HepG2 (cell line): ENCODE data around the gene HIPK4. TPM values are rescaled to one million over a fixed set of nuclear protein-coding genes. Genes with fewer than 3 reads are reported as not detected.

Experiments
- ATAC-seq: fragments of 200-7000 bp; cut with Tn5 transposase; 3 replicates; pipeline ENCODE4 v1.9.1; 2020; ENCODE audit warnings: mild to moderate bottlenecking, moderate library complexity
- BruUV-seq: library from RNA; stranded (reverse); fragments of 400-500 nt; replicated peaks from 2 replicates; lab custom pipeline; 2021; lab: Mats Ljungman, UMichigan
- CTCF ChIA-PET: fragments of 300-600 bp; formaldehyde crosslinking; extraction: SDS; loops from one replicate; lab custom pipeline; 2021; ENCODE audit warnings: low total read pairs, inconsistent platforms, low intra/inter-chr PET ratio; lab: Yijun Ruan, JAX
- POLR2A ChIA-PET: fragments of 350-600 bp; sonication (Branson Sonifier 250); formaldehyde crosslinking; loops from one replicate; lab custom pipeline; 2020; ENCODE audit warnings: antibody characterized with exemption, inconsistent platforms; lab: Yijun Ruan, JAX
- DNase-seq: peaks from one replicate; pipeline ENCODE4 v3.0.0-alpha.2; 2015; ENCODE audit warnings: low spot score
- FAIRE-seq: peaks from 3 replicates; lab custom pipeline; 2011; peaks lifted over from hg19 to GRCh38; lab: Jason Lieb, UNC
- H2AFZ ChIP-seq: one replicate; pipeline ENCODE4 v1.6.1; 2011; ENCODE audit warnings: low read length, inconsistent platforms
- H3K27ac ChIP-seq: fragments of 300-600 bp; 3 replicates; pipeline ENCODE4 v1.8.0; 2011; ENCODE audit warnings: mixed run types, mild to moderate bottlenecking, mixed read lengths, low read length, inconsistent platforms; ENCODE audit not compliant: insufficient read depth; ENCODE audit errors: extremely low read length
- H3K27me3 ChIP-seq, 2 experiments: fragments of 200-600 bp in 1 of 2; 2 replicates in 1 of 2; 3 replicates in 1 of 2; pipeline versions ENCODE4 v1.6.0 to v1.8.0; 2011; ENCODE audit warnings: low read length in 2 of 2, mild to moderate bottlenecking in 2 of 2, moderate library complexity in 2 of 2, inconsistent platforms in 1 of 2; ENCODE audit not compliant: insufficient read depth in 2 of 2, control insufficient read depth in 1 of 2
- H3K36me3 ChIP-seq, 2 experiments: fragments of 200-600 bp in 1 of 2; replicated peaks in 1 of 2; 2 replicates in 1 of 2; 3 replicates in 1 of 2; pipeline versions ENCODE4 v1.5.1 to v1.8.0; 2011; ENCODE audit warnings: low read length in 2 of 2, inconsistent platforms in 1 of 2; ENCODE audit not compliant: insufficient read depth in 2 of 2, control insufficient read depth in 1 of 2
- H3K4me1 ChIP-seq: 2 replicates; pipeline ENCODE4 v1.5.1; 2012; ENCODE audit warnings: low read length, inconsistent platforms; ENCODE audit not compliant: insufficient read depth
- H3K4me2 ChIP-seq: 2 replicates; pipeline ENCODE4 v1.6.0; 2011; ENCODE audit warnings: low read depth, low read length, inconsistent platforms
- H3K4me3 ChIP-seq, 3 experiments: fragments of 200-600 bp in 1 of 3; sonication (generic), shearing (Covaris generic) in 1 of 3; replicated peaks in 1 of 3; 2 replicates each; pipeline ENCODE4 v1.5.1; 2011 to 2016; ENCODE audit warnings: low read length in 3 of 3, inconsistent platforms in 2 of 3, low read depth in 2 of 3, mild to moderate bottlenecking in 2 of 3, control low read depth in 1 of 3, mixed read lengths in 1 of 3; ENCODE audit not compliant: insufficient read depth in 1 of 3
- H3K79me2 ChIP-seq: one replicate; pipeline ENCODE4 v1.6.1; 2011; ENCODE audit warnings: low read length, inconsistent platforms; ENCODE audit not compliant: insufficient read depth
- H3K9ac ChIP-seq: 2 replicates; pipeline ENCODE4 v1.6.0; 2011; ENCODE audit warnings: mild to moderate bottlenecking, low read depth, low read length, inconsistent platforms; ENCODE audit not compliant: insufficient read depth
- H3K9me3 ChIP-seq: 2 replicates; pipeline ENCODE4 v1.5.1; 2012; ENCODE audit warnings: mild to moderate bottlenecking, low read length
- H4K20me1 ChIP-seq: 2 replicates; pipeline ENCODE4 v1.6.0; 2011; ENCODE audit warnings: inconsistent platforms, mild to moderate bottlenecking, low read length, moderate library complexity; ENCODE audit not compliant: insufficient read depth
- ARID4A ChIP-seq: sonication (generic); formaldehyde crosslinking; IDR thresholded peaks from 2 replicates; pipeline ENCODE4 v1.5.0; 2020; ENCODE audit warnings: mild to moderate bottlenecking, missing genetic modification reagents, borderline replicate concordance
- ATF6 ChIP-seq: sonication (generic); formaldehyde crosslinking; conservative IDR thresholded peaks from 2 replicates; pipeline ENCODE4 v1.4.0; 2020; ENCODE audit warnings: missing genetic modification reagents
- ELF1 ChIP-seq: sonication (generic); formaldehyde crosslinking; IDR thresholded peaks from 2 replicates; pipeline ENCODE4 v1.4.0; 2020; ENCODE audit warnings: missing genetic modification reagents
- IRF2 ChIP-seq: IDR thresholded peaks from 2 replicates; pipeline ENCODE4 v1.6.1; 2018; ENCODE audit warnings: missing genetic modification reagents, missing compliant biosample characterization
- MTA1 ChIP-seq: sonication (generic); formaldehyde crosslinking; IDR thresholded peaks from 2 replicates; pipeline ENCODE4 v1.4.0; 2020; ENCODE audit warnings: missing genetic modification reagents, mild to moderate bottlenecking, borderline replicate concordance
- REXO4 ChIP-seq: sonication (generic); formaldehyde crosslinking; IDR thresholded peaks from 2 replicates; pipeline ENCODE4 v1.8.0; 2022; ENCODE audit warnings: missing genetic modification reagents, mild to moderate bottlenecking, borderline replicate concordance
- SKI ChIP-seq: fragments of 450-650 bp; IDR thresholded peaks from one replicate; pipeline ENCODE4 v1.6.1; 2018; ENCODE audit warnings: mild to moderate bottlenecking; ENCODE audit not compliant: partially characterized antibody
- TBX3 ChIP-seq: fragments of 450-650 bp; IDR thresholded peaks from 2 replicates; pipeline ENCODE4 v1.6.1; 2017; ENCODE audit warnings: antibody characterized with exemption, mild to moderate bottlenecking, inconsistent platforms, borderline replicate concordance
- ZBTB14 ChIP-seq: sonication (generic); formaldehyde crosslinking; IDR thresholded peaks from 2 replicates; pipeline ENCODE4 v1.4.0; 2020; ENCODE audit warnings: missing genetic modification reagents
- ZBTB46 ChIP-seq: sonication (generic); formaldehyde crosslinking; IDR thresholded peaks from 2 replicates; pipeline ENCODE4 v1.4.0; 2020; ENCODE audit warnings: mild to moderate bottlenecking, missing genetic modification reagents, borderline replicate concordance
- ZNF484 ChIP-seq: sonication (generic); formaldehyde crosslinking; IDR thresholded peaks from 2 replicates; pipeline ENCODE4 v1.5.1; 2020; ENCODE audit warnings: mild to moderate bottlenecking, low read depth, missing genetic modification reagents, borderline replicate concordance
- WGBS: methylation state at CpG from one replicate; pipeline ENCODE4 v1.1.6; 2017; ENCODE audit warnings: low lambda C conversion rate; 5-methylcytosine and 5-hydroxymethylcytosine counted together
- in situ Hi-C: cut with HindIII; loops from 2 replicates; pipeline ENCODE4 v1.10.0; 2017; ENCODE audit warnings: low pct_unique_long_range_greater_than_20kb; ENCODE audit not compliant: extremely low pct_ligation_motif_present
- intact Hi-C: fragments of 100-400 bp; cut with micrococcal nuclease; formaldehyde crosslinking; loops from one replicate; pipeline ENCODE4 v1.10.0; 2022; ENCODE audit not compliant: unreplicated experiment
- polyA plus RNA-seq, 8 experiments: library from polyadenylated mRNA; depleted of rRNA in 3 of 8; stranded (reverse) in 7 of 8; unstranded in 1 of 8; fragments of >200 nt; fragmentation: Illumina TruSeq in 4 of 8; extraction: Trizol in 4 of 8; gene quantifications; 2 replicates each; pipeline versions ENCODE4 v1.2.1 to v1.2.3, GENCODE V29; 2011 to 2016; ENCODE audit warnings: low read depth in 4 of 8, missing spikeins in 1 of 8, mixed read lengths in 1 of 8; ENCODE audit not compliant: insufficient read depth in 1 of 8
- total RNA-seq, 5 experiments: library from RNA; depleted of rRNA; stranded (reverse); fragments of >200 nt; fragmentation: Illumina TruSeq; extraction: Trizol; gene quantifications; 2 replicates each; pipeline ENCODE4 v1.2.3, GENCODE V29; 2016; ENCODE audit warnings: low read depth in 1 of 5

Gene HIPK4
- total and polyA plus RNA-seq, 2 of the 13 experiments (the other 11 are each of a cell fraction or from before 2014, with no cell fraction given): 0.03 TPM; not detected in 1

GRCh38 chr19:40438284-40438683 is 48.3 kb upstream of the HIPK4 start (continued):
- no peak for TF ChIP-seq ZBTB46 (CRISPR knock-in tag)

- H3K27me3 ChIP-seq: no peaks in the 10 kb centered on the region; a peak in 1 of 5 replicates
- POLR2A ChIA-PET: interaction anchor here (0.7 to 4.7 kb wide), 12 partner anchors 8 to 202 kb away, joined by 3 to 60 read pairs (median 6); partner anchors contain the start of genes BLVRB, C19orf47, PLD3 and SERTAD1
- H3K9me3 ChIP-seq: no peaks in the 10 kb centered on the region
- FAIRE-seq (peak; percentile 83), ATAC-seq (peak; percentile 90), DNase-seq (peak; percentile 78)
- WGBS: under 1% methylated on average over 22 of the region's 50 CpGs
- intact Hi-C loops (loop anchor here (1.0 kb wide), 1 partner anchor 10 kb away; no protein-coding TSS in a partner anchor), in situ Hi-C loops (no loop called here)
- peak overlapping the region; percentile 57 for H2AFZ ChIP-seq
- H3K36me3 ChIP-seq: no peaks in the 10 kb centered on the region
- H3K4me2 ChIP-seq: peak overlapping the region; percentile 83
- peak overlapping the region; percentile 51 to 72 (median 71) for H3K4me3 ChIP-seq
- H3K4me1 ChIP-seq: peaks cover 40% of the 10 kb centered on the region
- TSS peak; percentile 100 for BruUV-seq
- H3K9ac ChIP-seq: peak overlapping the region; percentile 82
- peak overlapping the region; percentile 93 for H3K27ac ChIP-seq
- H3K79me2 ChIP-seq: no peaks in the 10 kb centered on the region
- no peaks in the 10 kb centered on the region for H4K20me1 ChIP-seq
- CTCF ChIA-PET: no interaction called here
- no peak for TF ChIP-seq TBX3
- no peak for TF ChIP-seq REXO4 (CRISPR knock-in tag)
- peak; percentile 14; the same call in 1 of the 2 replicates for TF ChIP-seq ARID4A
- no peak for TF ChIP-seq ATF6 (CRISPR knock-in tag)
- TF ChIP-seq ELF1 (CRISPR knock-in tag): 0 out of 2 replicates have a peak, but pooled peaks have one; percentile 8
- TF ChIP-seq ZBTB14 (CRISPR knock-in tag): no peak
- TF ChIP-seq ZNF484: no peak
- TF ChIP-seq IRF2: peak; percentile 13; the same call in 1 of the 2 replicates
- no peak for TF ChIP-seq MTA1 (CRISPR knock-in tag)
- no peak for TF ChIP-seq SKI
These were observed 43.6 kb upstream of the HIPK4 start for GRCh38 chr19:40433391-40434216.
